Panc1 (cell line): ENCODE data around the gene TTC28. TPM values are rescaled to one million over a fixed set of nuclear protein-coding genes. Genes with fewer than 3 reads are reported as not detected.

ENCODE experiments used
- ATAC-seq: fragments of 200-7000 bp; cut with Tn5 transposase; 2 replicates; pipeline ENCODE4 v1.9.1; 2020; ENCODE audit warnings: mild to moderate bottlenecking, moderate library complexity
- BruUV-seq: library from RNA; stranded (reverse); fragments of 400-500 nt; replicated peaks from 2 replicates; lab custom pipeline; 2021; lab: Mats Ljungman, UMichigan
- CTCF ChIA-PET: fragments of 300-600 bp; sonication (Branson Sonifier 250); formaldehyde crosslinking; loops from one replicate; lab custom pipeline; 2022; ENCODE audit warnings: antibody characterized with exemption; lab: Charles Lee
- POLR2A ChIA-PET: fragments of 300-600 bp; sonication (Branson Sonifier 250); formaldehyde crosslinking; loops from one replicate; lab custom pipeline; 2022; ENCODE audit warnings: antibody characterized with exemption; lab: Charles Lee
- DNase-seq: peaks from one replicate; pipeline ENCODE4 v3.0.0-alpha.2; 2010; ENCODE audit warnings: low read depth, low spot score
- H3K27ac ChIP-seq: 2 replicates; pipeline ENCODE4 v1.5.1; 2011; ENCODE audit warnings: mild to moderate bottlenecking, low read length, inconsistent platforms
- H3K27me3 ChIP-seq: fragments of 200-500 bp; sonication (Bioruptor generic); 2 replicates; pipeline ENCODE4 v1.6.0; 2014; ENCODE audit warnings: low read length, inconsistent platforms; ENCODE audit not compliant: control insufficient read depth, insufficient read depth
- H3K36me3 ChIP-seq: fragments of 200-500 bp; sonication (Bioruptor generic); 2 replicates; pipeline ENCODE4 v1.5.1; 2014; ENCODE audit warnings: inconsistent platforms, mild to moderate bottlenecking, low read length, moderate library complexity; ENCODE audit not compliant: control insufficient read depth, insufficient read depth
- H3K4me1 ChIP-seq: 2 replicates; pipeline ENCODE4 v1.5.1; 2011; ENCODE audit warnings: inconsistent platforms, mild to moderate bottlenecking, low read length, moderate library complexity; ENCODE audit not compliant: control insufficient read depth, insufficient read depth
- H3K4me3 ChIP-seq, 2 experiments: 2 replicates each; pipeline ENCODE4 v1.5.1; 2011 to 2012; ENCODE audit warnings: low read depth in 2 of 2, low read length in 2 of 2, mild to moderate bottlenecking in 2 of 2, inconsistent platforms in 1 of 2, moderate library complexity in 1 of 2
- H3K9me3 ChIP-seq: fragments of 200-500 bp; sonication (Bioruptor generic); 2 replicates; pipeline ENCODE4 v1.5.1; 2014; ENCODE audit warnings: low read depth, mild to moderate bottlenecking, inconsistent platforms, low read length, moderate library complexity; ENCODE audit not compliant: control insufficient read depth, insufficient read depth
- POLR2AphosphoS5 ChIP-seq: IDR thresholded peaks from 2 replicates; pipeline ENCODE4 v1.6.1; 2012; ENCODE audit warnings: mild to moderate bottlenecking, low read depth, low read length, moderate library complexity
- SIN3A ChIP-seq: IDR thresholded peaks from 2 replicates; pipeline ENCODE4 v1.6.1; 2012; ENCODE audit warnings: low read depth, mild to moderate bottlenecking, low read length, moderate library complexity, borderline replicate concordance; ENCODE audit not compliant: insufficient read depth
- TCF7L2 ChIP-seq: IDR thresholded peaks from 2 replicates; pipeline ENCODE4 v1.6.1; 2011; ENCODE audit warnings: mild to moderate bottlenecking, low read depth, low read length, inconsistent platforms
- in situ Hi-C: cut with HindIII; loops from 2 replicates; pipeline ENCODE4 v1.10.0; 2016; ENCODE audit warnings: low sequenced_read_pairs, low pct_unique_long_range_greater_than_20kb
- intact Hi-C: fragments of 100-400 bp; cut with micrococcal nuclease; formaldehyde crosslinking; loops from one replicate; pipeline ENCODE4 v1.10.0; 2022; ENCODE audit not compliant: unreplicated experiment
- total RNA-seq: library from RNA; stranded (reverse); gene quantifications from one replicate; pipeline ENCODE4 v1.2.1, GENCODE V29; 2021; ENCODE audit not compliant: unreplicated experiment
- TF ChIP-seq, protein P1 (sequence below): fragments of 450-650 bp; IDR thresholded peaks from 2 replicates; pipeline ENCODE4 v1.5.1; 2017; ENCODE audit warnings: mild to moderate bottlenecking
- TF ChIP-seq, protein P2 (sequence below), 2 experiments: IDR thresholded peaks; 2 replicates each; pipeline ENCODE4 v1.6.1; 2011 to 2012; ENCODE audit warnings: low read depth in 2 of 2, control low read depth in 1 of 2, low read length in 1 of 2, mild to moderate bottlenecking in 1 of 2, moderate library complexity in 1 of 2; ENCODE audit not compliant: insufficient read depth in 1 of 2

Gene TTC28
- total RNA-seq, 1 experiment from 2014 or later, result 24.8 TPM

DNA sequence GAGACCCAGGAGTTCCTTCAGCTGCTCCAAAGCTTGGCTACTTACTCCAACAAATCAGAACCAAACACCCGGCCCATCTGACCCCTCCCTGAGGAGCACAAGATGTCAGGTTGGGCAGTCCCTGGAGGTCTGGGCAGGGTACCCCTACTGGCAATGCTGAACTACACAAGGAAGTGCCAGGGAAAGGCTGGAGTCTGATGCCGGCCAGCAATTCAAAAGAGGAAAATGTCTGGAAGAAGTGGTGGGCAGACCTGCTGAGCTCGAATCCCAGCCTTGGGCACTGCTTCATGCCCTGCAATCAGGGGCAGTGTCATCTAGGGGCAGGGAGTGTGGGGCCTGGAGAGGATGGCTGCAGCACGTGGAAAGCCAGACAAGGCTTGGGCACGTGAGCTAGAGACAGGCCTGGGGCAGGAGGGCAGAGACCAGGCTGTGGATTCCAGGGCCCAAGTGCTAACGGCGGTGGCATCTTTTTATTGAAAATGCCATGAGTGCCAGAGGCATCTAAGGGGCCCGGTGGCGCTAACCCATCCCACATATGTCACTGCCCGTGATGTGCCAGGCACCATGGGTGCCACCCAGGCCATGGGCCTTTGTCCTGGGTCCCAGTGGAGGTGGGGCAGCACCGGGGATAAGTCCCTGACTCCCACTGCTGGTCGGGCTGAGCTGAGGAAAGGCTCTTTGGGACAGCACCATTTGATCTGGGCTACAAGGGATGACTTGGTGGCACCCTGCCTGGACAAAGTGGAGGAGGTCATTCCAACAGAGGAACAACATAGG, 662.7 kb downstream of the TTC28 start:
- no TSS peak for BruUV-seq
- DNase-seq, result no peak
- Histone ChIP-seq H3K4me1 (no peaks in the 10 kb centered on the region), H3K36me3 (no peaks in the 10 kb centered on the region), H3K27ac (no peak overlapping the region), H3K27me3 (no peaks in the 10 kb centered on the region), H3K4me3 (no peak overlapping the region), H3K9me3 (no peaks in the 10 kb centered on the region)
- intact Hi-C loops, result no loop called here
- CTCF ChIA-PET, result no interaction called here
- POLR2A ChIA-PET, result no interaction called here
- in situ Hi-C loops, result no loop called here
- TF ChIP-seq, protein P1, sequence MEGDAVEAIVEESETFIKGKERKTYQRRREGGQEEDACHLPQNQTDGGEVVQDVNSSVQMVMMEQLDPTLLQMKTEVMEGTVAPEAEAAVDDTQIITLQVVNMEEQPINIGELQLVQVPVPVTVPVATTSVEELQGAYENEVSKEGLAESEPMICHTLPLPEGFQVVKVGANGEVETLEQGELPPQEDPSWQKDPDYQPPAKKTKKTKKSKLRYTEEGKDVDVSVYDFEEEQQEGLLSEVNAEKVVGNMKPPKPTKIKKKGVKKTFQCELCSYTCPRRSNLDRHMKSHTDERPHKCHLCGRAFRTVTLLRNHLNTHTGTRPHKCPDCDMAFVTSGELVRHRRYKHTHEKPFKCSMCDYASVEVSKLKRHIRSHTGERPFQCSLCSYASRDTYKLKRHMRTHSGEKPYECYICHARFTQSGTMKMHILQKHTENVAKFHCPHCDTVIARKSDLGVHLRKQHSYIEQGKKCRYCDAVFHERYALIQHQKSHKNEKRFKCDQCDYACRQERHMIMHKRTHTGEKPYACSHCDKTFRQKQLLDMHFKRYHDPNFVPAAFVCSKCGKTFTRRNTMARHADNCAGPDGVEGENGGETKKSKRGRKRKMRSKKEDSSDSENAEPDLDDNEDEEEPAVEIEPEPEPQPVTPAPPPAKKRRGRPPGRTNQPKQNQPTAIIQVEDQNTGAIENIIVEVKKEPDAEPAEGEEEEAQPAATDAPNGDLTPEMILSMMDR, result no peak
- TF ChIP-seq TCF7L2 (no peak), SIN3A (no peak), POLR2AphosphoS5 (no peak)
- TF ChIP-seq, protein P2, sequence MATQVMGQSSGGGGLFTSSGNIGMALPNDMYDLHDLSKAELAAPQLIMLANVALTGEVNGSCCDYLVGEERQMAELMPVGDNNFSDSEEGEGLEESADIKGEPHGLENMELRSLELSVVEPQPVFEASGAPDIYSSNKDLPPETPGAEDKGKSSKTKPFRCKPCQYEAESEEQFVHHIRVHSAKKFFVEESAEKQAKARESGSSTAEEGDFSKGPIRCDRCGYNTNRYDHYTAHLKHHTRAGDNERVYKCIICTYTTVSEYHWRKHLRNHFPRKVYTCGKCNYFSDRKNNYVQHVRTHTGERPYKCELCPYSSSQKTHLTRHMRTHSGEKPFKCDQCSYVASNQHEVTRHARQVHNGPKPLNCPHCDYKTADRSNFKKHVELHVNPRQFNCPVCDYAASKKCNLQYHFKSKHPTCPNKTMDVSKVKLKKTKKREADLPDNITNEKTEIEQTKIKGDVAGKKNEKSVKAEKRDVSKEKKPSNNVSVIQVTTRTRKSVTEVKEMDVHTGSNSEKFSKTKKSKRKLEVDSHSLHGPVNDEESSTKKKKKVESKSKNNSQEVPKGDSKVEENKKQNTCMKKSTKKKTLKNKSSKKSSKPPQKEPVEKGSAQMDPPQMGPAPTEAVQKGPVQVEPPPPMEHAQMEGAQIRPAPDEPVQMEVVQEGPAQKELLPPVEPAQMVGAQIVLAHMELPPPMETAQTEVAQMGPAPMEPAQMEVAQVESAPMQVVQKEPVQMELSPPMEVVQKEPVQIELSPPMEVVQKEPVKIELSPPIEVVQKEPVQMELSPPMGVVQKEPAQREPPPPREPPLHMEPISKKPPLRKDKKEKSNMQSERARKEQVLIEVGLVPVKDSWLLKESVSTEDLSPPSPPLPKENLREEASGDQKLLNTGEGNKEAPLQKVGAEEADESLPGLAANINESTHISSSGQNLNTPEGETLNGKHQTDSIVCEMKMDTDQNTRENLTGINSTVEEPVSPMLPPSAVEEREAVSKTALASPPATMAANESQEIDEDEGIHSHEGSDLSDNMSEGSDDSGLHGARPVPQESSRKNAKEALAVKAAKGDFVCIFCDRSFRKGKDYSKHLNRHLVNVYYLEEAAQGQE (IDR thresholded peaks at IDR 0.05; ENCODE audit: insufficient read depth in 1 of 2, low read depth in 2 of 2, low read length in 1 of 2), result no peak
- ATAC-seq, result no peak

DNA sequence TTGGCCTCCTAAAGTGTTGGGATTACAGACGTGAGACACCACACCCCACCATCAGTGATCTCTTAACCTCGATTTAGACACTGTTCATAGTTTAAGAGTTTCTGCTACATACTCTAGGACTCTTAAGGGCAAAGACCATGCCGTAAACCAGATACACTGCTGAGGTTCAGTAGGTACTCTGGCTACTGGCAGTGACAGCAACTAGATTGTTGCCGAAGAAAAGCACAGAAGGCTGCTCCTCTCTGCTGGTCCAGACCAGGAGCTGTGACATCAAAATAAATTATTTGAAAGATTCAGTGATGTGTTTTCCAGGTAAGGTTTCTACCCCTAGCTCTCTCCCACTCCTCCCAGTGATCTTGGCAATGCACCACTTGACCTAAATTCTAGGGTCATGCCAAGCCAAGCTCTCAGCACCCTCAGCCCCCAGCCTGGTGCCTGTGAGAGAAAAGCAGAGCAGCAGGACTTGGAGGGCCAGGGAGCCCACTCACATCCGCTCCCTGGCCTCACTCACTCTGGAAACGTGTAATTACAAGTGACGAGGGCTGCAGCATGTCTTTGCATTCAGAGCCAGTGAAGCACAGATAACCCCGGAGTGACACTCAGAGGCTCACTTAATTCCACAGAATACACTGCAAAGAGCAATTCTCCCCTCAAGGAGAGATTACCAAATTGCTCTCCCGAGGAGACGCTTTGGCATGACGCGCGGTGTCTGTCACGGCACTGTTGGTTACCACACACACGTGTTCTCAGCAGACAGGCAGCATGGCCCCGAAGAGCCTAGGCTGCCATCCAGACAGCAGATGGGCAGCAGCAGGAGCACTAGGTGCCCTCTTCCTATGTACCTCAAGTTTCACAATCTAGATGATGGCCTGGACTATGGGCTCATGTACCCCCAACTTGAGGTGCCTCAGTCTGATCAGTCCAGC, 663.7 kb downstream of the TTC28 start:
- intact Hi-C loops, result no loop called here
- H3K4me1 ChIP-seq, result no peaks in the 10 kb centered on the region
- BruUV-seq, result no TSS peak
- no peaks in the 10 kb centered on the region for H3K27me3 ChIP-seq
- ATAC-seq (no peak), DNase-seq (no peak)
- no peak overlapping the region for H3K27ac ChIP-seq
- H3K4me3 ChIP-seq, result no peak overlapping the region
- no peaks in the 10 kb centered on the region for H3K36me3 ChIP-seq
- ChIA-PET CTCF (no interaction called here), POLR2A (no interaction called here)
- no peak for TF ChIP-seq SIN3A
- no peak for TF ChIP-seq POLR2AphosphoS5
- TF ChIP-seq, protein P2 (IDR thresholded peaks at IDR 0.05; ENCODE audit: insufficient read depth in 1 of 2, low read depth in 2 of 2, low read length in 1 of 2), result no peak
- TF ChIP-seq, protein P1, result no peak
- TF ChIP-seq TCF7L2, result no peak
- H3K9me3 ChIP-seq, result no peaks in the 10 kb centered on the region
- in situ Hi-C loops, result no loop called here
